ENCODE results near the gene RAB20. TPM values are rescaled to one million over a fixed set of nuclear protein-coding genes. Genes with fewer than 3 reads are reported as not detected.

The RAB20 gene
- total RNA-seq, 6 experiments from 2014 or later, result 12.5 to 47.2 (median 36.3) TPM

GRCh38 chr13:110562696-110563462, 1.4 kb upstream of the RAB20 start:
- ATAC-seq (peak; percentile 3 to 34 (median 10)), DNase-seq (peak in 1 of 3 donors; percentile 74)
- TF ChIP-seq POLR2A (IDR thresholded peaks at IDR 0.05) (no peak), CTCF (IDR thresholded peaks at IDR 0.05) (peak in 1 of 4 donors; percentile 10)
- Histone ChIP-seq H3K4me3 (peak overlapping the region; percentile 84 to 96 (median 91)), H3K4me1 (peaks cover 0 to 28% (median 5%) of the 10 kb centered on the region in 4 donors), H3K27me3 (no peaks in the 10 kb centered on the region), H3K36me3 (no peaks in the 10 kb centered on the region), H3K27ac (peak overlapping the region; percentile 88 to 98 (median 90)), H3K9me3 (no peaks in the 10 kb centered on the region)
- 27% methylated on average over 16 of the region's 17 CpGs for WGBS (ENCODE audit: insufficient coverage, low coverage, low lambda C conversion rate, missing lambda C conversion rate)
- intact Hi-C loops (cut with DNase I), result loop anchor here in 1 of 2 donors (10.0 kb wide), 1 partner anchor 108 kb away; no protein-coding TSS in a partner anchor

GRCh38 chr13:110562036-110562597, 595 bp upstream of the RAB20 start:
- Histone ChIP-seq H3K9me3 (no peaks in the 10 kb centered on the region), H3K4me1 (peaks cover 0 to 28% (median 5%) of the 10 kb centered on the region in 4 donors), H3K36me3 (no peaks in the 10 kb centered on the region), H3K27ac (peak overlapping the region; percentile 88 to 98 (median 90)), H3K27me3 (no peaks in the 10 kb centered on the region), H3K4me3 (peak overlapping the region; percentile 84 to 96 (median 91))
- TF ChIP-seq CTCF (IDR thresholded peaks at IDR 0.05), result no peak
- no peak for TF ChIP-seq POLR2A (IDR thresholded peaks at IDR 0.05)
- WGBS (ENCODE audit: insufficient coverage, low coverage, low lambda C conversion rate, missing lambda C conversion rate), result 1% methylated on average over 19 of the region's 24 CpGs
- peak in 1 of 4 donors; percentile 5 for ATAC-seq
- no peak for DNase-seq
- intact Hi-C loops (cut with DNase I), result loop anchor here in 1 of 2 donors (10.0 kb wide), 1 partner anchor 107 kb away; no protein-coding TSS in a partner anchor

GRCh38 chr13:110560601-110561343, 750 bp downstream of the RAB20 start:
- intact Hi-C loops (cut with DNase I), result loop anchor here in 1 of 2 donors (10.0 kb wide), 1 partner anchor 106 kb away; no protein-coding TSS in a partner anchor
- ATAC-seq, result peak; percentile 17 to 54 (median 48)
- TF ChIP-seq POLR2A (IDR thresholded peaks at IDR 0.05) (peak; percentile 47), CTCF (IDR thresholded peaks at IDR 0.05) (no peak)
- peak in 1 of 3 donors; percentile 68 for DNase-seq
- peak overlapping the region; percentile 84 to 96 (median 91) for H3K4me3 ChIP-seq
- peaks cover 0 to 34% (median 10%) of the 10 kb centered on the region in 4 donors for H3K4me1 ChIP-seq
- peaks cover 0 to 3% (median 0%) of the 10 kb centered on the region in 4 donors for H3K36me3 ChIP-seq
- no peaks in the 10 kb centered on the region for H3K9me3 ChIP-seq
- H3K27ac ChIP-seq, result peak overlapping the region; percentile 90 to 98 (median 95)
- H3K27me3 ChIP-seq, result no peaks in the 10 kb centered on the region
- 0% methylated on average over 11 of the region's 29 CpGs for WGBS (ENCODE audit: insufficient coverage, low coverage, low lambda C conversion rate, missing lambda C conversion rate)

- Histone ChIP-seq H3K9me3 (no peaks in the 10 kb centered on the region), H3K36me3 (peaks cover 0 to 3% (median 0%) of the 10 kb centered on the region in 4 donors), H3K27ac (peak overlapping the region; percentile 90 to 98 (median 95)), H3K4me1 (peaks cover 0 to 42% (median 14%) of the 10 kb centered on the region in 4 donors), H3K4me3 (peak overlapping the region; percentile 84 to 96 (median 91)), H3K27me3 (no peaks in the 10 kb centered on the region)
- 9% methylated on average over 6 of the region's 6 CpGs for WGBS (ENCODE audit: insufficient coverage, low coverage, low lambda C conversion rate, missing lambda C conversion rate)
- ATAC-seq (no peak), DNase-seq (no peak)
- intact Hi-C loops (cut with DNase I), result loop anchor here in 1 of 2 donors (10.0 kb wide), 1 partner anchor 105 kb away; no protein-coding TSS in a partner anchor
- TF ChIP-seq POLR2A (IDR thresholded peaks at IDR 0.05) (no peak), CTCF (IDR thresholded peaks at IDR 0.05) (no peak)
Measured at GRCh38 chr13:110559986-110560385, 1.5 kb downstream of the RAB20 start.
